HEK293 (cell line): ENCODE measurements around the gene FGF12.

Experiments
- CTCF ChIA-PET: fragments of 350-600 bp; formaldehyde crosslinking; extraction: SDS; loops from one replicate; lab custom pipeline; 2021; ENCODE audit warnings: antibody characterized with exemption; lab: Yijun Ruan, JAX
- POLR2A ChIA-PET: fragments of 300-600 bp; formaldehyde crosslinking; extraction: SDS; loops from one replicate; lab custom pipeline; 2020; ENCODE audit warnings: antibody characterized with exemption, inconsistent platforms; lab: Yijun Ruan, JAX
- H3K27ac ChIP-seq: fragments of 200-500 bp; sonication (Bioruptor generic); 2 replicates; pipeline ENCODE4 v1.5.1; 2014; ENCODE audit warnings: low read depth, low read length, control low read depth, inconsistent platforms; ENCODE audit errors: extremely low read depth
- H3K36me3 ChIP-seq, 2 experiments: fragments of 200-500 bp in 1 of 2; sonication (Bioruptor generic) in 1 of 2; 1 replicate in 1 of 2; 2 replicates in 1 of 2; pipeline ENCODE4 v1.5.1; 2014 to 2017; ENCODE audit warnings: inconsistent platforms in 2 of 2, low read length in 2 of 2; ENCODE audit not compliant: control insufficient read depth in 2 of 2, insufficient read depth in 1 of 2
- H3K4me1 ChIP-seq: fragments of 200-500 bp; sonication (Bioruptor generic); 2 replicates; pipeline ENCODE4 v1.5.1; 2014; ENCODE audit warnings: mild to moderate bottlenecking, low read length, inconsistent platforms; ENCODE audit not compliant: control insufficient read depth, insufficient read depth
- H3K4me3 ChIP-seq: 2 replicates; pipeline ENCODE4 v1.5.1; 2011; ENCODE audit warnings: low read depth, mild to moderate bottlenecking, control low read depth, low read length, moderate library complexity
- H3K9me3 ChIP-seq: fragments of 200-500 bp; sonication (Bioruptor generic); 2 replicates; pipeline ENCODE4 v1.5.1; 2014; ENCODE audit warnings: low read depth, low read length, inconsistent platforms; ENCODE audit not compliant: control insufficient read depth, insufficient read depth
- HOXA7 ChIP-seq: sonication (generic); formaldehyde crosslinking; IDR thresholded peaks from 2 replicates; pipeline ENCODE4 v1.8.1; 2022; ENCODE audit warnings: missing genetic modification reagents, borderline replicate concordance
- MYNN ChIP-seq: fragments of 450-650 bp; formaldehyde crosslinking; IDR thresholded peaks from 2 replicates; pipeline ENCODE4 v1.5.1; 2016; ENCODE audit warnings: missing biosample characterization, missing genetic modification characterization, borderline replicate concordance
- MZF1 ChIP-seq: fragments of 450-650 bp; formaldehyde crosslinking; IDR thresholded peaks from 2 replicates; pipeline ENCODE4 v1.5.1; 2017; ENCODE audit warnings: missing biosample characterization, missing genetic modification characterization, borderline replicate concordance
- PATZ1 ChIP-seq: fragments of 450-650 bp; formaldehyde crosslinking; IDR thresholded peaks from 2 replicates; pipeline ENCODE4 v1.5.1; 2016; ENCODE audit warnings: missing biosample characterization, missing genetic modification characterization
- PRDM10 ChIP-seq: fragments of 450-650 bp; formaldehyde crosslinking; IDR thresholded peaks from 2 replicates; pipeline ENCODE4 v1.5.1; 2016; ENCODE audit warnings: missing biosample characterization, missing genetic modification characterization
- PRDM6 ChIP-seq: fragments of 450-650 bp; formaldehyde crosslinking; IDR thresholded peaks from 2 replicates; pipeline ENCODE4 v1.5.1; 2017; ENCODE audit warnings: missing biosample characterization, missing genetic modification characterization
- TCF7L2 ChIP-seq: IDR thresholded peaks from 2 replicates; pipeline ENCODE4 v1.6.1; 2011; ENCODE audit warnings: low read depth, mild to moderate bottlenecking, inconsistent platforms, low read length, moderate library complexity, borderline replicate concordance
- YY2 ChIP-seq: fragments of 450-650 bp; formaldehyde crosslinking; IDR thresholded peaks from 2 replicates; pipeline ENCODE4 v1.5.1; 2016; ENCODE audit warnings: missing biosample characterization, missing genetic modification characterization
- ZBTB21 ChIP-seq: fragments of 450-650 bp; formaldehyde crosslinking; IDR thresholded peaks from 2 replicates; pipeline ENCODE4 v1.5.1; 2017; ENCODE audit warnings: missing biosample characterization, missing genetic modification characterization
- ZNF121 ChIP-seq: fragments of 450-650 bp; formaldehyde crosslinking; IDR thresholded peaks from 2 replicates; pipeline ENCODE4 v1.5.1; 2016; ENCODE audit warnings: missing biosample characterization, missing genetic modification characterization
- ZNF184 ChIP-seq: fragments of 450-650 bp; IDR thresholded peaks from 2 replicates; pipeline ENCODE4 v1.5.1; 2018; ENCODE audit warnings: missing biosample characterization, mild to moderate bottlenecking, missing genetic modification characterization
- ZNF239 ChIP-seq: fragments of 450-650 bp; formaldehyde crosslinking; IDR thresholded peaks from 2 replicates; pipeline ENCODE4 v1.5.1; 2016; ENCODE audit warnings: missing biosample characterization, missing genetic modification characterization
- ZNF335 ChIP-seq: fragments of 450-650 bp; formaldehyde crosslinking; conservative IDR thresholded peaks from 2 replicates; pipeline ENCODE4 v1.5.1; 2016; ENCODE audit warnings: missing biosample characterization, missing genetic modification characterization
- ZNF513 ChIP-seq: fragments of 450-650 bp; IDR thresholded peaks from 2 replicates; pipeline ENCODE4 v1.5.1; 2018; ENCODE audit warnings: missing biosample characterization, missing genetic modification characterization
- ZNF518A ChIP-seq: fragments of 450-650 bp; formaldehyde crosslinking; conservative IDR thresholded peaks from 2 replicates; pipeline ENCODE4 v1.5.1; 2016; ENCODE audit warnings: low read depth, missing biosample characterization, missing genetic modification characterization
- ZNF555 ChIP-seq: fragments of 450-650 bp; formaldehyde crosslinking; conservative IDR thresholded peaks from 2 replicates; pipeline ENCODE4 v1.5.1; 2017; ENCODE audit warnings: missing biosample characterization, mild to moderate bottlenecking, missing genetic modification characterization, inconsistent platforms
- ZNF596 ChIP-seq: fragments of 450-650 bp; IDR thresholded peaks from 2 replicates; pipeline ENCODE4 v1.5.0; 2018; ENCODE audit warnings: missing biosample characterization, mild to moderate bottlenecking, missing genetic modification characterization, moderate library complexity
- ZNF623 ChIP-seq: fragments of 450-650 bp; formaldehyde crosslinking; IDR thresholded peaks from 2 replicates; pipeline ENCODE4 v1.5.1; 2016; ENCODE audit warnings: missing biosample characterization, missing genetic modification characterization
- ZNF664 ChIP-seq: fragments of 450-650 bp; formaldehyde crosslinking; IDR thresholded peaks from 2 replicates; pipeline ENCODE4 v1.5.1; 2016; ENCODE audit warnings: missing biosample characterization, missing genetic modification characterization

The FGF12 gene

GRCh38 chr3:192223815-192224214, 503.5 kb downstream of the FGF12 start:
- Histone ChIP-seq H3K9me3 (no peaks in the 10 kb centered on the region), H3K4me3 (no peak overlapping the region), H3K36me3 (no peaks in the 10 kb centered on the region), H3K4me1 (no peaks in the 10 kb centered on the region; the same call in 1 of the 2 replicates), H3K27ac (no peak overlapping the region)
- ChIA-PET POLR2A (no interaction called here), CTCF (no interaction called here)
- TF ChIP-seq PRDM6 (tag by site-specific recombination) (0 out of 2 replicates have a peak, but pooled peaks have one; percentile 34), MZF1 (tag by site-specific recombination) (peak; percentile 84; the same call in 1 of the 2 replicates), ZNF335 (tag by site-specific recombination) (no peak), ZNF513 (tag by site-specific recombination) (peak; percentile 46; the same call in 1 of the 2 replicates)

- no peak overlapping the region for H3K4me3 ChIP-seq
- no peaks in the 10 kb centered on the region for H3K36me3 ChIP-seq
- ChIA-PET CTCF (no interaction called here), POLR2A (no interaction called here)
- no peak overlapping the region for H3K27ac ChIP-seq
- H3K4me1 ChIP-seq, result no peaks in the 10 kb centered on the region; the same call in 1 of the 2 replicates
- H3K9me3 ChIP-seq, result no peaks in the 10 kb centered on the region
- TF ChIP-seq MYNN (no peak), TCF7L2 (no peak), ZBTB21 (no peak), ZNF623 (no peak), HOXA7 (CRISPR knock-in tag) (no peak), PATZ1 (no peak), ZNF239 (tag by site-specific recombination) (no peak), YY2 (tag by site-specific recombination) (no peak), ZNF596 (no peak), ZNF664 (tag by site-specific recombination) (no peak), ZNF518A (tag by site-specific recombination) (no peak), ZNF121 (tag by site-specific recombination) (no peak), ZNF184 (tag by site-specific recombination) (no peak), ZNF555 (tag by site-specific recombination) (no peak), PRDM10 (tag by site-specific recombination) (no peak)
Observed at GRCh38 chr3:192220915-192221314, 506.4 kb downstream of the FGF12 start.
